NCI-H2107 treated with DMSO at 0.1 percent for 48 hours (cell line): Measurements from ENCODE around the gene ITGA11.

Source experiments
- DNase-seq: peaks from one replicate; lab custom pipeline; 2025; ENCODE audit not compliant: unreplicated experiment; lab: John Stamatoyannopoulos, UW

Gene ITGA11

GRCh38 chr15:68447976-68448755 lies 16.2 kb upstream of the ITGA11 start:
- DNase-seq: no peak

GRCh38 chr15:68447209-68447608 lies 15.2 kb upstream of the ITGA11 start:
- DNase-seq: no peak

GRCh38 chr15:68445351-68445750 lies 13.4 kb upstream of the ITGA11 start:
- DNase-seq: no peak

- DNase-seq: no peak
Measured at GRCh38 chr15:68444336-68444735, 12.4 kb upstream of the ITGA11 start.

GRCh38 chr15:68442903-68443302 lies 10.9 kb upstream of the ITGA11 start:
- DNase-seq: no peak

- no peak for DNase-seq
Measured at GRCh38 chr15:68442041-68442440, 10.1 kb upstream of the ITGA11 start.

GRCh38 chr15:68441045-68441743 lies 9.2 kb upstream of the ITGA11 start:
- DNase-seq: no peak

GRCh38 chr15:68440136-68440535 lies 8.2 kb upstream of the ITGA11 start:
- DNase-seq: no peak

GRCh38 chr15:68439506-68439905 lies 7.5 kb upstream of the ITGA11 start:
- DNase-seq: no peak

- DNase-seq: no peak
Measured at GRCh38 chr15:68436680-68437079, 4.7 kb upstream of the ITGA11 start.

GRCh38 chr15:68435966-68436365 lies 4.0 kb upstream of the ITGA11 start:
- no peak for DNase-seq

GRCh38 chr15:68434021-68434420 lies 2.1 kb upstream of the ITGA11 start:
- DNase-seq: no peak

- DNase-seq: no peak
Measured at GRCh38 chr15:68433551-68433950, 1.6 kb upstream of the ITGA11 start.

- no peak for DNase-seq
Measured at GRCh38 chr15:68432441-68433064, 590 bp upstream of the ITGA11 start.

- DNase-seq: no peak
Measured at GRCh38 chr15:68431037-68431791, 749 bp downstream of the ITGA11 start.

GRCh38 chr15:68430471-68431036 lies 1.4 kb downstream of the ITGA11 start:
- no peak for DNase-seq

- no peak for DNase-seq
Measured at GRCh38 chr15:68429691-68430470, 2.1 kb downstream of the ITGA11 start.

- DNase-seq: no peak
Measured at GRCh38 chr15:68428431-68428940, 3.5 kb downstream of the ITGA11 start.

- no peak for DNase-seq
Measured at GRCh38 chr15:68427963-68428362, 4.0 kb downstream of the ITGA11 start.

- DNase-seq: no peak
Measured at GRCh38 chr15:68427366-68427765, 4.6 kb downstream of the ITGA11 start.
